Endometrial microvascular endothelial cells (primary cell): Measurements from ENCODE around the gene BANF2. TPM values are rescaled to one million over a fixed set of nuclear protein-coding genes. Genes with fewer than 3 reads are reported as not detected.

Source experiments
- in situ Hi-C: cut with HindIII; loops from 2 replicates; pipeline ENCODE4 v1.10.0; 2017; ENCODE audit warnings: low sequenced_read_pairs, low pct_unique_long_range_greater_than_20kb; ENCODE audit errors: inconsistent ontology term
- total RNA-seq: library from RNA; depleted of rRNA; stranded (reverse); fragments of >200 nt; gene quantifications from one replicate; pipeline ENCODE4 v1.2.3, GENCODE V29; 2015; ENCODE audit errors: inconsistent ontology term

Gene BANF2
- total RNA-seq, 1 donor from 2014 or later: not detected

DNA sequence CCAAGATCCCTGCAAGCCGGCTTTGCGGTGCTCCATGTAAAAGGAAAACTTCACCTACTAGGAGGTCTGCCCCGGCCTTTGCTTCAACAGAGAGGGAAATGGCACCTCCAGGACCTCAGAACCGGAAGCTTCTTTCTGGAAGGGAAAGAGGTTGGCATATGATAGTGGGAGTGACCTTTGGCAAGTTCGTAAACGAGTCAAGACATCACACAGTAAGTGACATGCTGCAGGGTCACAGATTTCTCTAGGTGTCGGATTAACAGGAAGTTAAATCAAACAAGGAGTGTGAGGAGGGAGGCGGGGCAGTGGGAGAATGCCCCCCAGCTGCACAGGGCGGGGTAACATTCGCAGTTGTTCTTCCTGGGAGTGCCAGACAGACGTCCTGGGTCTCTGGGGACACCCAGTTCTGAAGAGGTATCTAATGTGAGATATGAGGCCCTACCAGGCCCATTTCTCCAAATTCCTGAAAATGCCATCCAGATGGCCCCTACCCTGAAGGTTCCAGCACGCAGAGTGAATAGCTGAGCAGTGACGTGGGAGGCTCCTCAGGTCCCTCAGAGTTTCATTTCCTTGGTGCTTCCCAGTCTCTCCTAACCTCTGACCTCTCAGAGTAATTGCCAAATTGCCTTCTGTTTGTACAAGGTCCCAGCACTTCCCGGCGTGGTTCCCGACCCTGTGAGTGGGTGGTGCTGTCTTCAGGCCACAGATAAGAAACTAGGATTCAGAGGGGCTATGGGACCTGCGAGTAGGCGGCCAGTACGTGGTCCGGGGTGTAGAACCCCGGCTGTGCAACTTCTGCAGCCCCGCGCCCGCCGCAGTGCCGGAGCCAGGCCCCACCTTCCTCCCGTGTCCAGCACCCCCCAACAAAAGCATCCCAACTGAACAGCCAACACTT, 19.6 kb upstream of the BANF2 start:
- in situ Hi-C loops: no loop called here

DNA sequence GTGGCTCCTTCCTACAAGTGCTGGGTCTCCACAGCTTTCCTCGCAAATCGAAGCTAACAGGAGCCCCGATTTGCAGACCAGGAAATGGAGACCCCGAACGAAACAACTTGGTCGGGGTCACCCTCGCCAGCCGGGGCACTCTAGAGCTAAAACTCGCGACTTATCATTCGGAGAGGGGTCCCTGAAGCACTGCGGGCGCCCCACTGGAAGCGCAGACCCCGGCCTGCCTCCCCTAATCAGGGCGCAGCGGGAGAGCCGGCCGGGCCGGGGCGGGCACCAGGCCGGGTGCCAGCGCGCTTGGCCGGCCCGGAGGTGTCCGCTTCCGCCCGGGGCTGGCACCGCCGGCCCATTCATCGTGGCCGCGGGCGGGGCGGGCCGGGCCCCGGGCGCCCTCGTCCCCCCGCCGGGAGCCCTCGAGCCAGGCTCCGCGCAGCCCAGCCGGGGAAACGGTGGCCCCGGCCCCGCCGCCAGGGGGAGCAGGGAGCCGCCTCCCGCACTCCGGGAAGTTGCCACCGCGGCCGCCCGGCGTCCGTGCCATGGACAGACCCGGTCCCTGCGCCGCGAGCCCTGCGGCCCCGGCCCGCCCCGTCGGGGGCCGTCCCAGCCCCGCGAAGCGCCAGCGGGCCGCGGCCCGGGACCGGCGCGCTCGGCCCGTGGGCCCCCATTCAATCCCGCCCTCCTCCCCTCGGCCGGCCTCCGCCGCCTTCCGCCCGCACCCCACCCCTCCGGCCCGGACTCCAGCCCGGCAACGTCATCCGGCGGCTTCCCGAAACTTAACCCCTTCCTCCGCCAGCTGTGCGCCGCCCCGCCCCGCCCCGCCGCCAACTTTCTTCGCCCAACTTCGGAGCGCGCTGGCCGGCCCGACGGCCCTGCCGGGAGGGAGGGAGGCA, 18.7 kb upstream of the BANF2 start:
- in situ Hi-C loops: no loop called here

DNA sequence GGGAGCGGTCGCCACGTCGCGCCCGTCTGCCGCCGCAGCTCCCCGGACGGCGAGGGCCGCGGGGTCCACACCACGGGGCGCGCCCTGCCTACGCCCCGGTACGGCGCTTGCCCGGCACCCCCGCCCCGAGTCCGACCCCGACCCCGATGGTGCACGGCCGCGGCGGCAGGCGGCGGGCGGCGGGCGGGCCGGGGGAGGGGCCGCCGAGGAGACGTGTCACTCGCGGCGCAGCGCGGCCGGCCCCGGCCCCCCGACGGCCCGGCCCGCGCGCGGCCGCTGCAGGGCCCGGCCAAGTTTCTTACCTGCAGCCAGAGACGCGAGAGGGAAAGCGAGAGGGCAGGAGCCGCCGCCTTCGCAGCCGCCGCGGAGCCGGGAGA, 18.1 kb upstream of the BANF2 start:
- in situ Hi-C loops: no loop called here

DNA sequence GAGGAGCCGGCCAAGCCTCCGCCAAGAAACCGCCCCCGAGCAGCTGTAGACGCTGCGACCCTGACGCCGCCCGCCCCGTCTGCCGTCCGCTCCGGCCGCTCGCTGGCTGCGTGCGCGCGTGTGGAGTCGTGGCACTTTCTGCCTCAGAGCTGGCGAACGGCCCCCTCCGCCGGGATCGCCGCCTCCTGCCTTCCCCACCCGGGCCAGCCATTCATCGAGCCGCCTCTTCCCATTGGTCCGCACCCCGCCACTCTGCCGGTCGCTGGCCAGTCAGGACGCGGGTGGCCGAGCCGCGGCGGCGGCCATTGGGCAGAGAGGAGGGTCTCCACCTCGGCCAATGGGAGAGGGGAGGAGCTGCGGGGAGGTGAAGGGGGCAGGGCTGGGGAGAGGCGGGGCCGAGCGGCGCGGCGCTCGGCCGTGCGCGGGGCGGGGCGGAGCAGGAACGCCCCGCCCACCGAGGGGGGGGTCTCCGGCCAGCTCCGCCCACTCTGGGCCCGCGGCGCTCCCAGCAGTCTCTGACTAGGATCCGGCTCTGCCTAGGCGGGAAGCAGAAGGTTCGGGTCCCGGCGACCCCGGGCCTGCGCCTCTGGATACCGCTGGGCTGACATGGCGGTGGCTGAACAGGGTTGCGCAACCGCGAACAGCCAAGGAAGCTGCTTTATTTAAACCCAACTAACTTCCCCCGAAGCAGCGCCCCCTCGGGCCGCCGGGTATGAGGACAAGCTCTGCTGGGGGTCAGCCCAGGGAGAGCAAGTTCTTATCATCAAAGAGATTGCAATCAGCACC, 17.5 kb upstream of the BANF2 start, which contains the start of gene RRBP1:
Gene RRBP1 (minus strand): TSS at position 140 of the 786 bp plus-strand sequence. CDS start 21,735 bp downstream, outside the sequence.
- in situ Hi-C loops: no loop called here

DNA sequence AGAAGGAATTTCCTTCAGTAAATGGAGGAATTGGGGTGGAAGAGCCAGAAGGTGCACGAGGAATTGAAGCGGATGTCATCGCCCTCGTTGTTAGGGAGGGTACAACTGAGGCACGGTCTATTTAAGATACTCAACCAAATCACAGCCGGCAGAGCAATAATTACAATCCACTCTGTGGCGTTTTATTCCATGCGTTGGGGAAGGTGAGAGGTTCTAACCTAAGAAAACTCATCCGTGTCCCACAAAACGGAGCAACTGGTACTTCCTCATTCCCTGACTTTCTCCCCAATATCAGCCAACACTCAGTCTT, 16.9 kb upstream of the BANF2 start:
- in situ Hi-C loops: no loop called here

DNA sequence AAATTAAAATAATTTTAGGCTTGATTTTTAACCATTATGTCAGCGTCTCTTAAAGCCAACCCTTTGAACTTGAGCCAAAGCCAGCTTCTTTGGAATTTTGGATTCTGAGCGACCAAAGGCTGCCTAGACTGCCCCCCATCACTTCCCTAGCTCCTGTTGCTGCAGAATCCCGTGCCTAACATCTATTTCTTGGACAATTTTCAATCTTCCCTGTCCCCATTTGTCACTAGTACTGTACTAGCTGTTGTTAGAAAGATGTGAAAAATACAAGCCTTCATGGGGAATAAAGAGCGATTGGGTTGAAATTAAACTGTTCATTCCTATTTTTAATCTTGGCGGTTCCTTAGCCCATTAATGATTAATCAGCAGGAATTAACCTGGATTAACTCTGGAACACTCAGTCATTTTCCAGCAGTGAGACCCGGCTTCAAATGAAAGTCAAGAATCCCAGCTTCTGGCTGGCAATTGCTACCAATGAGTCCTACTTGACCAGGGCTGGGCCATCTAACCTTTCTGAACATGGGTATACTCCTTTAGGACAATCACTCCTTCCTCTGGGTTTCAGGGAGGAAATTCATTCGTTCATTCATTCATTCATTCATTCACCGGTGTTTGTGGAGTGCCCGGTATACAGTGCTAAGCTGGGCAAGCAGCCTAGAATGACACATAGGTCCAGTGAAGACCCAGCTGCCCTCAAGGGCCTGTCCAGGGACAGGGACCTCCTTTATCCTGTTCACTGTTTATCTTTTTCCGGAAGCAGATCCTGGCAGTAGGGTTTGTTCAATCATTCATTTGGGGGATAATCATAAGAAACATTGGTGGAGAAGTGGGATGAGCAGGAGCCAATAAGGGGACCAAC, 16.3 kb upstream of the BANF2 start:
- in situ Hi-C loops: no loop called here

DNA sequence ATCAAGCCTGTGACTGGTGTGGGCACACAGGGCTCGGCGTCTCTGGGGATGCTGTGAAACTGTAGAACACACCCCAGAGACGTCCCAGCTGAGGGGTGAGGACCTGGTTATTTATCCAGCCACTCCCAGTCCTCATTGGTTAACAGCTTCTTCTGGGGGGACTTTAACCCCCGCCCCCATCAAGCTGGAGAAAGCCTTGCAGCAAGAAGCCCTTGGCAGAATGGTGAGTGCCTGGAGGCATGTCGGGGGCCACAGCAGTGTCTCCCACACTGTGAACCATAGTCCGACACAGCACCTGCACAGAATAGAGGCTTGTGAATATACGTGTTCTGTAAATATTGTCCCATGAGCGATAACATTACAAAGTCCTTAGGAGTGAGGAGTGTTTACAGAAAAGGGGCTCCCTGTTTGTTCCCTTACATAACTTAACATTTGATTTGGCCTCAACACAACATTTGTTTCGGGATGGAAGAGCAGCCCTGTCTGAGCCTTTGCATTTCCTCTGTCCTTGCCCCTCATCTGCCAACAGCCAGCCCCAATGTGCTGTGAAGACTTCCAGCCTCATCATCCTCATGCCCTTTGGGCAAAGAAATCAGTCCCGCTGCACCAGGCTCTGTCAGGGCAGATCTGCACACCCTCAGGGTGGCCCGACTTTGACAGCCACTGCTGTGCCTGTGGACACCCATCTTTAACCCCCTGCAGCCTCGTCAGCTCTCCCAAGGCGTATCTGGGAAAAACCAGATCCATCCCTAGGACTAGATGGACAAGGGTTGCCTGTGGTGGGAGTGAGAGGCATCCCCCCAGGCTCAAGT, 15.5 kb upstream of the BANF2 start:
- in situ Hi-C loops: no loop called here

DNA sequence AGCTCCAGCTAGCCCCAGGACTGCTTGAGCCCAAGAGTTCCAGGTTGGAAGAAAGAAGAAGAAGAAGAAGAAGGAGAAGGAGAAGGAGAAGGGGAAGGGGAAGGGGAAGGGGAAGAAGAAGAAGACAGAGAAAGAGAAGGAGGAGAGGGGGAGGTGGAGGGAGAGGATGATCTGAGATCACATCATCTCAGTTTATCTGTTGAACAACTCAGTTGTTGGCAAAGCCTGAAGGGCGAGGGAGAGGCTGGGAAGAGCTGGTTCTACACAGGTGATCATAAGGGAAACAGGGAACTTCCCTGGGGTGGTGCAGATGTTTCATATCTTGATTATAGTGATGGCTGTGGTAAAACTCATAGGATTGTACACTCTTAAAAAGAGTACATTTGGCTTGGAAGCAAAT, 14.6 kb upstream of the BANF2 start:
- in situ Hi-C loops: no loop called here

DNA sequence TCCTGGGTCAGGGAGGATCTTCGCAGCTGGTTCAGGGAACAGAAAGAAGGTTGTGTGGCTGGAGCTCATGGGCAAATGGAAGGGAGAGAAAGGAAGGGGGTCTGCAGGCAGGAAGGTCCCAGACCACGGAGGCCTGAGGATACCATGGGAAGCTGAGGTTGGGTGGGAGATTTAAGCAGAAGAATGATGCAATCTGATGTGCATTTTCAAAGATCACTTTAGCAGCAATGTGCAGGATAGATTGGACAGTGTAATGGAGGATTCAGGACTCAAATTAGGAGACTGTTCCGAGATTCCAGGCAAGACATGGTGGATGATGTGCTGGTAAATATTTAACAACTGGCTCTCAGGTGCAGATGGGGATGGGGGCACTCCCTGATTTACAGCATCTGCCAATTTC, 12.0 kb upstream of the BANF2 start:
- in situ Hi-C loops: no loop called here

DNA sequence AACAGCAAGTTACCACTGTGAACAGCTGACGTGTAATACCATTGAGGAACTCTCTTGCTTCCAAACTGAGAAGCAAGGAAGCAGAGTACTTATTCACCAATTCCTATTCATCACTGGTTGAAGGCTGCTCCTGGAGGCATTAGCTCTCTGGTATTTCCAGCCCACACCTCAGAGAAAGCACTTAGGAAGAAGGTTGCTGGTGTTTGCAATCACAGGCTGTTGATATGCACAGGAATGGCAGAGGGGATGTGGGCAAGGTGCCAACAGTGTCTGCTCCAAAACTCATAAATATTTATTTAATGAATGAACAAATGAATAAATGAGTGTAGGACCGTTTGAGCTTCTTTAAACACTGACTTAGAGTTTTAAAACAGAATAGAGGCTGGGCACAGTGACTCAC, 10.8 kb upstream of the BANF2 start:
- in situ Hi-C loops: no loop called here

DNA sequence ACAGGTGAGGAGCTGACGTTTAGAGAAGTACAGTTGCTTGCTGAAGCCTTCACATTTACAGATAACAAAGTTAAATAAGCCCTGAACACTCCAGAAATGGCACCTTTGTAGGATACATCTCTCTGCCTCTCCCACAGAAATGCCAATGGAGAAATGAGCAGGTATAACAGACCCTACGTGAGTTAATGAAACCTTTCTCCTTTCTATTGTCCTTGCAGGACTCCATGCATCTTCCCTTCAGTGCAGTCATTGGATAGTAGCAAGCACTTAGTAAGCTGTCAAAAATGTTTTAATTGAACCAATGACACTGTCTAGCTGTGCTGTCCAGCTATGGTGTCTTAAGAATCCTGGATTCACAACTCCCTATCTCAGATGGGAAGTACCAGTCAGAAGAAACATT, 9.6 kb upstream of the BANF2 start:
- in situ Hi-C loops: no loop called here

DNA sequence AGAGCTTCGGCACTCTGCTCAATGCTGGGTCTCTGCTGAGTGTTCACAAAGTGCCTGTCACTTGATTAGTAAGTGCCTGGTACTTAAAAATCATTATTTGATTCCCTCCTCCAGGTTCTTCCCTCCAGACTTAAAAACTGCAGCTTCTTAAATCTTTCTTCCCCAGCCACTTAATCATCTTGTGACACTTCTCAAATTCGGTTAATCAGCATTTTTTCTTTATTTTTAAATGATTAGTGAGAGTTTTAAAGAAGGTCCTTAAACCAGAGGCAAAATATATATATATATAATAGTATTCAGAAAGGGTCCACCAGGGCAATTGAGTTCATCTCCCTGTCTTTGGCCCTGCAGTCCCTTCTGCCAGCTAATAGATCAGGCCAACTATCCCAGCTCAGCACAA, 8.0 kb upstream of the BANF2 start:
- in situ Hi-C loops: no loop called here

DNA sequence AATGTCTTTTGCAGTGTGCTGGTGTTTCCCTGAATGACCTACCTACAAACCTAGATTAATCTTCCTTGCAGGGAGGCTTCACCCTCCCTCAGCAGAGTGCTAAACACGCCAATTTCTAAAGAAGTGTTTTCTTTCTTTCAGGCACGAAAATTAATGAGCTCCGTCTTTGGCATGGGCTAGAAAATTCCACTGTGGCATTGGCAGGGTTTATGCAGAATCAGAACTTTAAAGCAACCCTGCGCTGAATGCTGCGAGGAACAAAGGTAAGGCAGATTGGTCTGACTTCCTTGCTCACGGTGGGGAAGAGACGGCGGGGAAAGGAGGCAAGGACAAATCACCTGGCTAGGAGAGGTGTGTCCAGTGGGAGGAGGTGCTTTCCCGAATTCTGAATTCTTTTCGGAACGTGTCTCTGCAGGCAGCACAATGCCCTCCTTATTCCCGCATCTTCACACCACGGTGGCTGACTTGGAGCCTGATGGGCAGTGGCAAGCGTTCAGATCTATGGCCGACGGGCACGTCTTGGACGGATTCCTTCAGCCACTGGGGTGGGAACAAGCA, 6.2 kb upstream of the BANF2 start:
- in situ Hi-C loops: no loop called here

DNA sequence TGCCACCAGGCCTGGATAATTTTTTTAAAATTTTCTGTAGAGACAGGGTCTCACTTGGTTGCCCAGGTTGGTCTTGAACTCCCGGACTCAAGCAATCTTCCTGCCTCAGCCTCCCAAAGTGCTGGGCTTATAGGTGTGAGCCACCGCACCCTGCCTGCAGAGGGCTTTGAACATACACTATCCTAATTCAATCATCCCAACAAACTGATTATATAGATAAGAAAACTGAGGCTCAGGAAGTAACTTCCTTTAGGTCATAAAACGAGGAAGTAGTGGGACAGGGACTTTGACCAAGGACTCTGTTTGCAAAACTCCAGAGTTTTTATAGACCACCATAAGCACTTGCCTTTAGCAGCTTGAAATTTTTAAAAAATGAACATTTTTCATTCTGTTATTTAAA, 5.0 kb upstream of the BANF2 start:
- in situ Hi-C loops: no loop called here

DNA sequence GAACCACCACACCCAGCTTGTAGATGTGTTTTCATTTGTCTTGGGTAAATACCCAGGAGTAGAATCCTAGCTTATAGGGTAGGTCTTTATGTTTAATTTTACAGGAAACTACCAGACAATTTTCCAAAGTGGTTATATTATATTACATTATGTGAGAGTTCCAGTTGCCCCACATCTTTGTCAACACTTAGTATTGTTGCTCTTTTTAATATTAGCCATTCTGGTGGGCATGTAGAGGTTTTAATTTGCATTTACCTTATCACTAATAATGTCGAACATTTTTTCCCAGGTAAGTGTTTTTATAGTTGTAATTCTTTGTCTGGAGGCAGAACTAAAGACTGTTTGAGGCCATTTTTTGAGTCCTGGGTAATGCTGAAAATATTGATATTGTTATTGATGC, 3.5 kb upstream of the BANF2 start:
- in situ Hi-C loops: no loop called here

DNA sequence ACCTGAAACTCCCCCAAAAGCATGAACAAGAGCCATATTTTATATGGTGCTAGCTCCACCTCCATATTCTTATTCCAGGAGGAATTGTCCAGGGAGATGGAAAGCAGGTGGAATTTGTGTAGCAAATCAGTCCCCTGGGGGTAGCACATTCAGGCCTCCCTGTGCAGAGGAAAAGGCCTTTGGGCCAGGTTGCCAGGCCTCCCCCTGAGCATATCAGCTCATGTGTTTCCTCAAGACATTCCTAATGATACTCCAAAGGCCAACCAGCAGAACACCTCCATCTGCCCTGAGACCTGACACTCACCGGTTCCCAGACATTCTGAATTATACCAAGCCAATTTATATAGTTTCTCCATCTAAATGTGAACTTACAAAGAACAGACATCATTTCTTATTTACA, 2.6 kb upstream of the BANF2 start:
- in situ Hi-C loops: no loop called here

DNA sequence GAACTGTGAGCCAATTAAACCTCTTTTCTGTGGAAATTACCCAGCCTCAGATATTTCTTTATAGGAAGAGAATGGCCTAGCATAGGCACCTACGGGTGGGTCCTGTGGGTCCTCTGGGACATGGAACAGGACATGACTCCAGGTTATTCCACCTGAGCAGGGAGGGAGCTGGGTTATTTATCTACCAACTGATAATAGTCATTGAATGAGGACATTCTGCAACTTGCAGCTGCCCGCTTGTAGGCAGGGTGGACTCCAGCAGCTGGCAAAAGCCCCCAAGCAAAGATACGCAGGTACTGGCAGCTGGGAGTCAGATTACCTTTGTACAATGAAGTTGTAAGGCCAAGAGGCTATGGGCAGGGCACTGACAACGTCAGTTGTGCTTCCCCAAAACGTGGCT, 1.4 kb upstream of the BANF2 start:
- in situ Hi-C loops: no loop called here
